Measurements from ENCODE around the gene PARVB. TPM values are rescaled to one million over a fixed set of nuclear protein-coding genes. Genes with fewer than 3 reads are reported as not detected.

PARVB gene
- total RNA-seq, 4 donors from 2014 or later: 33.5 to 73.5 (median 41.5) TPM

GRCh38 chr22:44215287-44215686 lies 191.2 kb downstream of the PARVB start:
- 87 to 92% methylated on average over 4 of the region's 4 CpGs for WGBS, 2 donors
- no peak for DNase-seq (ENCODE audit: low spot score in 2 of 2)
- Histone ChIP-seq H3K4me1 (peaks cover 0 to 5% (median 0%) of the 10 kb centered on the region in 4 donors), H3K27me3 (no peaks in the 10 kb centered on the region), H3K9me3 (peaks cover 0 to 21% (median 0%) of the 10 kb centered on the region in 4 donors), H3K36me3 (no peaks in the 10 kb centered on the region), H3K27ac (no peak overlapping the region), H3K4me3 (no peak overlapping the region)
- TF ChIP-seq POLR2A (IDR thresholded peaks at IDR 0.05): no peak
- TF ChIP-seq, protein P1, sequence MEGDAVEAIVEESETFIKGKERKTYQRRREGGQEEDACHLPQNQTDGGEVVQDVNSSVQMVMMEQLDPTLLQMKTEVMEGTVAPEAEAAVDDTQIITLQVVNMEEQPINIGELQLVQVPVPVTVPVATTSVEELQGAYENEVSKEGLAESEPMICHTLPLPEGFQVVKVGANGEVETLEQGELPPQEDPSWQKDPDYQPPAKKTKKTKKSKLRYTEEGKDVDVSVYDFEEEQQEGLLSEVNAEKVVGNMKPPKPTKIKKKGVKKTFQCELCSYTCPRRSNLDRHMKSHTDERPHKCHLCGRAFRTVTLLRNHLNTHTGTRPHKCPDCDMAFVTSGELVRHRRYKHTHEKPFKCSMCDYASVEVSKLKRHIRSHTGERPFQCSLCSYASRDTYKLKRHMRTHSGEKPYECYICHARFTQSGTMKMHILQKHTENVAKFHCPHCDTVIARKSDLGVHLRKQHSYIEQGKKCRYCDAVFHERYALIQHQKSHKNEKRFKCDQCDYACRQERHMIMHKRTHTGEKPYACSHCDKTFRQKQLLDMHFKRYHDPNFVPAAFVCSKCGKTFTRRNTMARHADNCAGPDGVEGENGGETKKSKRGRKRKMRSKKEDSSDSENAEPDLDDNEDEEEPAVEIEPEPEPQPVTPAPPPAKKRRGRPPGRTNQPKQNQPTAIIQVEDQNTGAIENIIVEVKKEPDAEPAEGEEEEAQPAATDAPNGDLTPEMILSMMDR (IDR thresholded peaks at IDR 0.05): no peak
- TF ChIP-seq EP300 (IDR thresholded peaks at IDR 0.05): no peak

GRCh38 chr22:44217346-44217745 lies 193.2 kb downstream of the PARVB start:
- H3K4me3 ChIP-seq: no peak overlapping the region
- peaks cover 0 to 2% (median 0%) of the 10 kb centered on the region in 4 donors for H3K4me1 ChIP-seq
- TF ChIP-seq EP300 (IDR thresholded peaks at IDR 0.05): no peak
- TF ChIP-seq, protein P1 (IDR thresholded peaks at IDR 0.05): no peak
- TF ChIP-seq POLR2A (IDR thresholded peaks at IDR 0.05): no peak
- 90 to 94% methylated on average over 7 of the region's 7 CpGs for WGBS, 2 donors
- no peaks in the 10 kb centered on the region for H3K27me3 ChIP-seq
- no peak overlapping the region for H3K27ac ChIP-seq
- H3K9me3 ChIP-seq: peaks cover 0 to 38% (median 0%) of the 10 kb centered on the region in 4 donors
- DNase-seq (ENCODE audit: low spot score in 2 of 2): no peak
- H3K36me3 ChIP-seq: no peaks in the 10 kb centered on the region

GRCh38 chr22:44218071-44218470 lies 194.0 kb downstream of the PARVB start:
- H3K27ac ChIP-seq: no peak overlapping the region
- 81 to 93% methylated on average over 6 of the region's 6 CpGs for WGBS, 2 donors
- TF ChIP-seq, protein P1 (IDR thresholded peaks at IDR 0.05): no peak
- no peak for TF ChIP-seq POLR2A (IDR thresholded peaks at IDR 0.05)
- no peak for TF ChIP-seq EP300 (IDR thresholded peaks at IDR 0.05)
- no peaks in the 10 kb centered on the region for H3K4me1 ChIP-seq
- H3K4me3 ChIP-seq: no peak overlapping the region
- H3K9me3 ChIP-seq: peaks cover 0 to 39% (median 0%) of the 10 kb centered on the region in 4 donors
- H3K36me3 ChIP-seq: no peaks in the 10 kb centered on the region
- no peaks in the 10 kb centered on the region for H3K27me3 ChIP-seq
- DNase-seq (ENCODE audit: low spot score in 2 of 2): no peak

DNA sequence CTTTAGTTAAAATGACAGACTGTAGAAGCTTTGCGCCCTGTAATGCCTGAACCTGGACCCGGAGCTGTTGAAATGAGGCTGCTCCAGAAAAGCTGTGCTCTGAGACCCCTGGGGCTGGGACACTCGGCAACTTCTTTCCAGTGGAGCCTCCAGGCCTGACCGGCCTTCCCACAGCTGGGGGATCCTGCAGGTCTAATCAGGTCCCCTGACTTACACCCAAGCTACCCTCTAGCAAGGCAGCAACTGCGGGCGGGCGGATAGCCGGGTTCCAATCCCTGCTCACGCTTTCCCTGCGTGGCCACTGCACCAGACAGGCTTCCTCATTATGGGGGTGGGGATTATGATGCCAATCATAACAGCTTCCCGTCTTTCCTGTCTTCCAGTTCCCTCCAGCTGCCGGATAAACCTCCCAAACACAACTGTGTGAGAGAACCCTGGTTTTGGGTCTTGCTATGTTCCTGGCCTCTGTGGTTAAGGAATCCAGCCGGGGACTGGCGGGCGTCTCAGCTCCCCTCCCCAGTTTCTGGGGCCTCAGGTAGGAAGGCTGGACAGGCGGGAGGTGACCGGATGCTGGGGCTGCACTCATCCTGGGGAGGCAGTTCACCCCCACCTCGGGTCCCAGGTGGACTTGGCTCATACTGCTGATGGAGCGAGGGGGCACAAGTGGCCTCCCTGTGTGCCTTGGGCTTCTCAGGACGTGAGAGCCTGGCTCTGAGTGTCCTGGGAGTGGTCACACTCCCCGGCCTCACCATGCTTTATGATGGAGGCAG lies 195.2 kb downstream of the PARVB start:
- Histone ChIP-seq H3K36me3 (no peaks in the 10 kb centered on the region), H3K4me1 (no peaks in the 10 kb centered on the region), H3K27me3 (no peaks in the 10 kb centered on the region), H3K9me3 (peaks cover 0 to 39% (median 0%) of the 10 kb centered on the region in 4 donors), H3K27ac (no peak overlapping the region), H3K4me3 (no peak overlapping the region)
- TF ChIP-seq EP300 (IDR thresholded peaks at IDR 0.05): no peak
- TF ChIP-seq, protein P1 (IDR thresholded peaks at IDR 0.05): no peak
- TF ChIP-seq POLR2A (IDR thresholded peaks at IDR 0.05): no peak
- no peak for DNase-seq (ENCODE audit: low spot score in 2 of 2)
- WGBS, 2 donors: 78 to 79% methylated on average over 19 to 21 of the region's 21 CpGs
